GM03348 (cell line): ENCODE results near the gene GPR17.

Experiments used
- DNase-seq: peaks from one replicate; pipeline ENCODE4 v3.0.0; 2012; ENCODE audit warnings: low spot score

The GPR17 gene

GRCh38 chr2:127671557-127672302, 25.8 kb downstream of the GPR17 start:
- no peak for DNase-seq

GRCh38 chr2:127672341-127673224, 26.6 kb downstream of the GPR17 start:
- peak; percentile 39 for DNase-seq

- DNase-seq: peak; percentile 44
Measured at GRCh38 chr2:127673291-127674069, 27.5 kb downstream of the GPR17 start.

- DNase-seq: peak; percentile 86
Measured at GRCh38 chr2:127674241-127675209, 28.6 kb downstream of the GPR17 start.

- peak; percentile 90 for DNase-seq
Measured at GRCh38 chr2:127675331-127676261, 29.6 kb downstream of the GPR17 start, which contains the start of gene LIMS2. LIMS2 (minus strand) TSS chr2:127675530; CDS start chr2:127675024, 506 bp downstream.

- no peak for DNase-seq
Measured at GRCh38 chr2:127676906-127677305, 31.0 kb downstream of the GPR17 start.

- no peak for DNase-seq
Measured at GRCh38 chr2:127678531-127678930, 32.6 kb downstream of the GPR17 start.

GRCh38 chr2:127678991-127679390, 33.0 kb downstream of the GPR17 start:
- no peak for DNase-seq

GRCh38 chr2:127679680-127680361, 33.9 kb downstream of the GPR17 start:
- no peak for DNase-seq

GRCh38 chr2:127680706-127681287, 34.8 kb downstream of the GPR17 start:
- no peak for DNase-seq

GRCh38 chr2:127681288-127681804, 35.4 kb downstream of the GPR17 start:
- peak; percentile 37 for DNase-seq

GRCh38 chr2:127681976-127682857, 36.3 kb downstream of the GPR17 start:
- no peak for DNase-seq

- DNase-seq: no peak
Measured at GRCh38 chr2:127683056-127683455, 37.1 kb downstream of the GPR17 start.

- DNase-seq: no peak
Measured at GRCh38 chr2:127683757-127684156, 37.8 kb downstream of the GPR17 start.

- DNase-seq: no peak
Measured at GRCh38 chr2:127685410-127686080, 39.6 kb downstream of the GPR17 start.

GRCh38 chr2:127688405-127688804, 42.5 kb downstream of the GPR17 start:
- no peak for DNase-seq

GRCh38 chr2:127690696-127691095, 44.7 kb downstream of the GPR17 start:
- no peak for DNase-seq
